Measurements from ENCODE around the gene SGTB. TPM values are rescaled to one million over a fixed set of nuclear protein-coding genes. Genes with fewer than 3 reads are reported as not detected.
A peak's percentile ranks its signal among the peaks of the same experiment; 100 is the strongest.

SGTB gene, protein sequence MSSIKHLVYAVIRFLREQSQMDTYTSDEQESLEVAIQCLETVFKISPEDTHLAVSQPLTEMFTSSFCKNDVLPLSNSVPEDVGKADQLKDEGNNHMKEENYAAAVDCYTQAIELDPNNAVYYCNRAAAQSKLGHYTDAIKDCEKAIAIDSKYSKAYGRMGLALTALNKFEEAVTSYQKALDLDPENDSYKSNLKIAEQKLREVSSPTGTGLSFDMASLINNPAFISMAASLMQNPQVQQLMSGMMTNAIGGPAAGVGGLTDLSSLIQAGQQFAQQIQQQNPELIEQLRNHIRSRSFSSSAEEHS
- 1 to 10 TPM; 6.8 to 6.9 TPM for total RNA-seq

DNA sequence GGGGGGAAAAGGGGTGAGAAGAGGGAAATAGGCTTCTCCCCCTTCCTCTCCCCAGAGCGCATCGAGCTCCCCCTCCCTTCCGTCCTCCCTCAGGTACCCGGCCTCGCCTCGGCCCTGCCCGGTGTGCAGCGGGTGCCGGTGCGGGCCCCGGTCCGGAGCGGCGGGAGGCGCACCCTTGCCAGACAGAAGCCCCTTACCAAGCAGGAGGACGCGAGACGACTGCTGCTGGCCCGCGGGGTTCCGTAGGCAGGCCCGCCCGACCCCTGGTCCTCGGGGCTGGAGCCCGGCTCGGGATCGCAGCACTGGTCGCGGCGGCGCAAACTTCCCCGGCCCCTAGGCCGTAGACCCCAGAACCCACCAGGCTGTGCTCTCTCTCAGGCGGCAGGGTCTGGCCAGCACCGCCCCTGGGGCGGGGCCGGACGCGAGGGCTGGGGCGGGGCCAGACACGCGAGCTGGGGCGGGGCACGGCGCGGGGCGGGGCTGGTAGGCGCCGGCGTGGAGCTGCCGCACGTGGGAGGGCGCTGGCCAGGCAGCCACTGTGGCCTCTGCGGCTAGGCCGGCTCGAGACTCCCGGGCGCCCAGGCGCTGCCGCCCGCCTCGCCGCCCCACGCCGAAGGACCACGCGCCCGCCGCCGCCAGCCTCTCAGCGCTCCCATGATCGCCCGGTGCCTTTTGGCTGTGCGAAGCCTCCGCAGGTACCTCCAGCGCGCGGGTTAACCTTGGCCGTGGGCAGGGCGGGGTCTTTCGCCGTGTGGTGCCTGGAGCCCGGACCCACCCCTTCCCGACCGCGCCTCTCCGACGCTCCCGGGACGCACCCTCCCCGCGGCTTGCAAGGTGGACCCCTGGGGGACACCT, at the start of gene SGTB, which contains the start of gene NLN:
TSS of gene SGTB (minus strand) at position 390 of the 855 bp plus-strand sequence. CDS start 1,302 bp downstream, outside the sequence.
TSS of gene NLN (plus strand) at position 486 of the 855 bp plus-strand sequence. CDS start at position 655, 169 bp downstream.
- peak; percentile 80 for DNase-seq (ENCODE audit: low spot score)
- TF ChIP-seq, protein P1, sequence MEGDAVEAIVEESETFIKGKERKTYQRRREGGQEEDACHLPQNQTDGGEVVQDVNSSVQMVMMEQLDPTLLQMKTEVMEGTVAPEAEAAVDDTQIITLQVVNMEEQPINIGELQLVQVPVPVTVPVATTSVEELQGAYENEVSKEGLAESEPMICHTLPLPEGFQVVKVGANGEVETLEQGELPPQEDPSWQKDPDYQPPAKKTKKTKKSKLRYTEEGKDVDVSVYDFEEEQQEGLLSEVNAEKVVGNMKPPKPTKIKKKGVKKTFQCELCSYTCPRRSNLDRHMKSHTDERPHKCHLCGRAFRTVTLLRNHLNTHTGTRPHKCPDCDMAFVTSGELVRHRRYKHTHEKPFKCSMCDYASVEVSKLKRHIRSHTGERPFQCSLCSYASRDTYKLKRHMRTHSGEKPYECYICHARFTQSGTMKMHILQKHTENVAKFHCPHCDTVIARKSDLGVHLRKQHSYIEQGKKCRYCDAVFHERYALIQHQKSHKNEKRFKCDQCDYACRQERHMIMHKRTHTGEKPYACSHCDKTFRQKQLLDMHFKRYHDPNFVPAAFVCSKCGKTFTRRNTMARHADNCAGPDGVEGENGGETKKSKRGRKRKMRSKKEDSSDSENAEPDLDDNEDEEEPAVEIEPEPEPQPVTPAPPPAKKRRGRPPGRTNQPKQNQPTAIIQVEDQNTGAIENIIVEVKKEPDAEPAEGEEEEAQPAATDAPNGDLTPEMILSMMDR (IDR thresholded peaks at IDR 0.05), result no peak
- Histone ChIP-seq H3K4me3 (peak within 1 kb of the TSS; percentile 75 to 91), H3K36me3 (no peaks in the 10 kb centered on the region), H3K9me3 (no peaks in the 10 kb centered on the region), H3K4me1 (peaks cover 0 to 16% of the 10 kb centered on the region in 2 donors), H3K27ac (peak within 1 kb of the TSS; percentile 75 to 83), H3K27me3 (no peaks in the 10 kb centered on the region)

DNA sequence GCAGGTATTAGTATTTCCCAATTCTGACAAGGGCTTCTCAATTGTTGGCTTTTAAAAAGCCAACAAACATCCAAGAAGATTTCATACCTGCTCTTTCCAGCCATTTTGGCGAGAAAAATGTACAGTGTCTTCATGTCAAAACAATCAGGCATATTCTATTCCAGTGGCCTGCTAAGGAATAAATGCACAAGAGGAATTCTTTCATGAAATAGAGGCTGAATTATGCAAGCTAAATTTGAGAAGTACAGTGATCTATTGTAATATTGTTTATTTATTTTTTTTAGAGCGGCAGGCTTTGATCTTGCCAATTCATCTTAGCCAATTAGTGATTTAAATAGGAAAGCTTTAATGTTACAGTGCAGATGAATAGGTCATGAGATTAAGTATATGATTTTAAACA, 49.4 kb upstream of the SGTB start:
- Histone ChIP-seq H3K36me3 (peaks cover 4% of the 10 kb centered on the region), H3K4me3 (no peak overlapping the region), H3K4me1 (no peaks in the 10 kb centered on the region), H3K9me3 (no peaks in the 10 kb centered on the region), H3K27me3 (no peaks in the 10 kb centered on the region), H3K27ac (no peak overlapping the region)
- TF ChIP-seq, protein P1 (IDR thresholded peaks at IDR 0.05), result no peak
- no peak for DNase-seq (ENCODE audit: low spot score)

DNA sequence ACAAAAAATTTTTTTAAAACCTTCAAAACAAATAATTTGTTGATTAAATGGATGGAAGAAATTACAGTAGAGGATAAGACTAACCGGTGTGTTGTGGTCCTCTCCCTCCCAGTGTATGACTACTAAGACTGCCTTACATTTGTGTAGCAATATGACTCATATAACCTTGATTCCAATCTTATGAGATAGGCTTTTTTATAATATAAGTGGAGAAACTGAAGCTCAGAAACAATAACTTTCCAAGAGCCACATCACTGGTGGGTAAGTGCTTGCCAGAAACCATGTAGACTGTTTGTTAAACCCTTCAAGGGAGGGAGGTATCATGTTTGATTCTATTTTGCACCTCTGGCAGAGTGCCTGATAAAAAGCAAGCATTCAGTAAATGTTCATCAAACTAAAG, 47.6 kb upstream of the SGTB start:
- no peak for DNase-seq (ENCODE audit: low spot score)
- H3K4me1 ChIP-seq, result no peaks in the 10 kb centered on the region
- no peaks in the 10 kb centered on the region for H3K9me3 ChIP-seq
- H3K27me3 ChIP-seq, result no peaks in the 10 kb centered on the region
- no peak overlapping the region for H3K27ac ChIP-seq
- H3K4me3 ChIP-seq, result no peak overlapping the region
- TF ChIP-seq, protein P1 (IDR thresholded peaks at IDR 0.05), result no peak
- H3K36me3 ChIP-seq, result peaks cover 4% of the 10 kb centered on the region

DNA sequence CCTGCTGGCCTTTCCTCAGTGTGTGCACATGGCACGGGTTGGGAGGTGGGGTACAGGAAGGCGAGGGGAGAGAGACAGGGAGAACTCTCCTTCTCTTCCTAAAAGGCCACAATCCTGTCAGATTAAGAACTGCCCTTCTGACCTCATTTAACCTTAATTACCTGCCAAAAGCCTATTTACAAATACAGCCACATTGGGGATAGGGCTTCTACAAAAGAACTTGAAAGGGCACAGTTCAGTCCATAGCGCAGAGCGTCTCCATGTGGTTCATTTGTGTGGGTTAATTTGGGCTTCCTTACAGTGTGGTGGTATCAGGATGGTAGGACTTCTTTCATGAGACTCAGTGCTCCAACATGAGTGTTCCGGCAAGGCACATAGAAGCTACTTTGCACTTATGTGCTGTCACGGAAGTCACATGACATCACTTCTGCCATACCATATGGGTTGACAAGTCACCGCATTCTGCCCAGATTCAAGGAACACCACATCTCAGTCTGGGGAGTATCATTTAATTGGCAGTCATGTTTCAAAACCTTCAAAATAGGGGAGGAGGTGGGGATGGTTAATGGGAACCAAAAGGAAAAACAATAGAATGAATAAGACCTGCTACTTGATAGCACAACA, 46.9 kb upstream of the SGTB start:
- no peaks in the 10 kb centered on the region for H3K27me3 ChIP-seq
- DNase-seq (ENCODE audit: low spot score), result no peak
- H3K4me1 ChIP-seq, result no peaks in the 10 kb centered on the region
- no peak overlapping the region for H3K27ac ChIP-seq
- H3K36me3 ChIP-seq, result peaks cover 4% of the 10 kb centered on the region
- H3K4me3 ChIP-seq, result no peak overlapping the region
- H3K9me3 ChIP-seq, result no peaks in the 10 kb centered on the region
- TF ChIP-seq, protein P1 (IDR thresholded peaks at IDR 0.05), result no peak

DNA sequence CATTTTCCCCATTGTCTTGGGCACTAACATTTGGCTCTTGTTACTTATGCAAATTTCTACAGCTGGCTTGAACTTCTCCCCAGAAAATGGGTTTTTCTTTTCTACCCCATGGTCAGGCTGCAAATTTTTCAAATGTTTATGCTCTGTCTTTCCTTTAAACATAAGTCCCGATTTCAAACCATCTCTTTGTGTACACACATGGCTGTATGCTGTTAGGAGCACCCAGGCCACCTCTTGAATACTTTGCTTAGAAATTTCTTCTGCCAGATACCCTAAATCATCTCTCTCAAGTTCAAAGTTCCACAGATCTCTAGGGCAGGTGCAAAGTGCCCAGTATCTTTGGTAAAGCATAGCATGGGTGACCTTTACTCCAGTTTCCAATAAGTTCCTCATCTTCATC, 45.7 kb upstream of the SGTB start:
- Histone ChIP-seq H3K4me1 (no peaks in the 10 kb centered on the region), H3K4me3 (no peak overlapping the region), H3K36me3 (peaks cover 4% of the 10 kb centered on the region), H3K9me3 (no peaks in the 10 kb centered on the region), H3K27ac (no peak overlapping the region), H3K27me3 (no peaks in the 10 kb centered on the region)
- TF ChIP-seq, protein P1 (IDR thresholded peaks at IDR 0.05), result no peak
- DNase-seq (ENCODE audit: low spot score), result no peak

Measured in right atrium auricular region (tissue), 2 donors.